Brain microvascular endothelial cell (primary cell): ENCODE measurements around the gene DDX52.

Experiments used
- DNase-seq: peaks from one replicate; pipeline ENCODE4 v3.0.0-alpha.2; 2020
- H3K27ac ChIP-seq: fragments of 250-450 bp; sonication (Bioruptor Pico); 2 replicates; pipeline ENCODE4 v1.5.1; 2020; ENCODE audit warnings: mild to moderate bottlenecking, moderate library complexity
- H3K27me3 ChIP-seq: fragments of 250-450 bp; sonication (Bioruptor Pico); replicated peaks from 2 replicates; pipeline ENCODE4 v1.5.1; 2020; ENCODE audit warnings: mild to moderate bottlenecking
- H3K36me3 ChIP-seq: fragments of 250-450 bp; sonication (Bioruptor Pico); replicated peaks from 2 replicates; pipeline ENCODE4 v1.5.1; 2020; ENCODE audit warnings: mild to moderate bottlenecking
- H3K4me3 ChIP-seq: 2 replicates; pipeline ENCODE4 v1.5.1; 2011; ENCODE audit warnings: low read depth, mild to moderate bottlenecking, control low read depth, low read length, moderate library complexity
- in situ Hi-C: cut with HindIII; loops from 2 replicates; pipeline ENCODE4 v1.10.0; 2017; ENCODE audit warnings: low sequenced_read_pairs, low pct_ligation_motif_present
- TF ChIP-seq, protein P1 (sequence below): IDR thresholded peaks from 2 replicates; pipeline ENCODE4 v1.5.1; 2011; ENCODE audit warnings: low read depth, mild to moderate bottlenecking, moderate library complexity, low read length, control low read depth, inconsistent platforms; ENCODE audit errors: missing control alignments

DDX52 gene

DNA sequence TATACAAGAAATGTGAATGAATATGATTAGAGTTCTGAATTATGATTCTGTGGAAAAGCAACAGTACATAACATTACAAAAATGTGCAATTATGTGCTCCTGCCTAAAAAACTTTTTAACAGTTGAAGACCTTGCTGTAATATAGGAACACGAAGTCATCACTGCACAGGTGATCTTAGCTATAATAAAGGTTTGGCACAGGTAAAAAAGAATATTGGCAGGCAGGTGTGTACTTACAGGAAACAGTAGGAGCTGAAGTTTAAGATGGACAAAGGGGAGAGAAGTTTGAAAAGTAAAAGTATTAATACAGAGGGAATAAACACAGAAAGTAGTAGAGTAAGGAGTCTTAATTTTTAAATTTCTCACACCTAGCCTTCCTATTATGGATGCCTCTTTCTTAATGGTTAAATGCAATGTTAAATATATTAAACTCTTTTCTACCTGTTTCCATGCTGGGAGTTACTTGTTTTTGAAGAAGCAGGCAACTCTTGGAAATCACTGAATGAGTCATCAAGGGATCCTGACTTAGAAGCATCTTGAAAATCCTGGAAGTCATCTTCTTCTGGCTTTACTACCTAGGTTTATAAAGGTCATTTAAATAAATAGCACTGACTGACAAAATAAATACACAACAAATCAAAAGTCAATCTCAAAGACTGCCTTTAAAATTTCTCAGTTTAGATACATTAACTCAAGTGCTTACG lies 74.7 kb downstream of the DDX52 start:
- Histone ChIP-seq H3K27ac (no peak overlapping the region), H3K27me3 (no peaks in the 10 kb centered on the region), H3K36me3 (peaks cover 21% of the 10 kb centered on the region), H3K4me3 (no peak overlapping the region)
- TF ChIP-seq, protein P1, sequence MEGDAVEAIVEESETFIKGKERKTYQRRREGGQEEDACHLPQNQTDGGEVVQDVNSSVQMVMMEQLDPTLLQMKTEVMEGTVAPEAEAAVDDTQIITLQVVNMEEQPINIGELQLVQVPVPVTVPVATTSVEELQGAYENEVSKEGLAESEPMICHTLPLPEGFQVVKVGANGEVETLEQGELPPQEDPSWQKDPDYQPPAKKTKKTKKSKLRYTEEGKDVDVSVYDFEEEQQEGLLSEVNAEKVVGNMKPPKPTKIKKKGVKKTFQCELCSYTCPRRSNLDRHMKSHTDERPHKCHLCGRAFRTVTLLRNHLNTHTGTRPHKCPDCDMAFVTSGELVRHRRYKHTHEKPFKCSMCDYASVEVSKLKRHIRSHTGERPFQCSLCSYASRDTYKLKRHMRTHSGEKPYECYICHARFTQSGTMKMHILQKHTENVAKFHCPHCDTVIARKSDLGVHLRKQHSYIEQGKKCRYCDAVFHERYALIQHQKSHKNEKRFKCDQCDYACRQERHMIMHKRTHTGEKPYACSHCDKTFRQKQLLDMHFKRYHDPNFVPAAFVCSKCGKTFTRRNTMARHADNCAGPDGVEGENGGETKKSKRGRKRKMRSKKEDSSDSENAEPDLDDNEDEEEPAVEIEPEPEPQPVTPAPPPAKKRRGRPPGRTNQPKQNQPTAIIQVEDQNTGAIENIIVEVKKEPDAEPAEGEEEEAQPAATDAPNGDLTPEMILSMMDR = no peak
- no peak for DNase-seq
- in situ Hi-C loops = no loop called here

DNA sequence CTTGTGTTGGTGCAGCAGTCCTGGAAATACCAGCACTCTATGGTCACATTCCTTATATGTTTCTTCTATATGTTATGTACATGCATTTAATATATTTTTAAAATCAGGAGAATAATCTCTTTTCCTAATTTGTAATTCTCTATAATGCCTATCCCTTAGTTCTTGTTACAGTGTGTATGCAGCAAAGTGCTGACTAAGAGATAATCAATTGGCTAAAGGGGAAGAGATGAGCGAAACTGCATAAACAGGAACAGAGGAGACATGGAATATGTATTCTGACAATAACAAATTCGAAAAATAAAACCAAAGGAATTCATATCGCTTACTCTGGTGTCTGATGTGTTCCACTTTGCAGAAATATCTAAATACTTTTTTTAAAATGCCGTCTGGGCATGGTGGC lies 75.7 kb downstream of the DDX52 start:
- H3K27me3 ChIP-seq = no peaks in the 10 kb centered on the region
- peaks cover 21% of the 10 kb centered on the region for H3K36me3 ChIP-seq
- no peak overlapping the region for H3K4me3 ChIP-seq
- no peak for DNase-seq
- in situ Hi-C loops = no loop called here
- no peak overlapping the region for H3K27ac ChIP-seq
- TF ChIP-seq, protein P1 = no peak

DNA sequence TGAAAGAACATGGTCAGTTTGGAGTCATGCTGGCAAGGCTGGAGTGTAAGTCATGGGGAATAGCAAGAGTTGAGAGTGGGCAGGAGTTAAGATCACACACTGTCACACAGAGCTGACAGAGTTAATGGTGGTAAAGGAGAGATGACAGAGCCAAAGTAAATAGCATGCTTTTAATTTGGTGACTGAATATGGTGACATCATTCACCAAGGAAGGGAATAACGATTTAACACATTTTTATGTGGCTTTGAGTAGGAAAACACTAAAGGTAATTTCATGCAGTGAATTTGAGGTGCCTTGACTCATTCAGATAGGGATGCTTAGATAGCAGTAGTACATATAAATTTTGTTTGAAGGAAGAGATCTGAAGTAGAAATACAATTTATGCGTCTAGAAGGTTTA lies 76.1 kb downstream of the DDX52 start:
- H3K27me3 ChIP-seq = no peaks in the 10 kb centered on the region
- H3K4me3 ChIP-seq = no peak overlapping the region
- TF ChIP-seq, protein P1 = no peak
- no peak for DNase-seq
- no peak overlapping the region for H3K27ac ChIP-seq
- H3K36me3 ChIP-seq = peaks cover 21% of the 10 kb centered on the region
- in situ Hi-C loops = no loop called here

DNA sequence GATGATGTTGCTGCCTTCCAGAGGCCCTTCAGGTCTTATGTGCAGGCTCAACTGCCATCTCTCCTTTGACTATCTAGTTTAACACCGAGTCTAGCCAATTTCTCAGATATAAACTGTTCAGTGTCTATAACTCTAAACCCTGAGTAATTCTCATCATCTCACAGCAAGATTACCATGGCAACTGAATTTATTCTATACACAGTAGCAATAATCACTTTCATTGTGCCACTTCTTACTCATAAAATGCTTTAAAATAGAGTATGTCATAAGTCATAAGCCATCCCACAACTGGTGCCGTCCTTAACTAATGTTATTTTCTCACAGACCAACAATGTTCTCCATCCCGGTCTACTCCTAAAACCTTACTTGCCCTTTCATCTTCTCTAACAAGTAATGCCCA lies 79.0 kb downstream of the DDX52 start:
- no peak for DNase-seq
- Histone ChIP-seq H3K27ac (no peak overlapping the region), H3K27me3 (no peaks in the 10 kb centered on the region), H3K36me3 (peaks cover 21% of the 10 kb centered on the region), H3K4me3 (no peak overlapping the region)
- TF ChIP-seq, protein P1 = no peak
- in situ Hi-C loops = no loop called here

DNA sequence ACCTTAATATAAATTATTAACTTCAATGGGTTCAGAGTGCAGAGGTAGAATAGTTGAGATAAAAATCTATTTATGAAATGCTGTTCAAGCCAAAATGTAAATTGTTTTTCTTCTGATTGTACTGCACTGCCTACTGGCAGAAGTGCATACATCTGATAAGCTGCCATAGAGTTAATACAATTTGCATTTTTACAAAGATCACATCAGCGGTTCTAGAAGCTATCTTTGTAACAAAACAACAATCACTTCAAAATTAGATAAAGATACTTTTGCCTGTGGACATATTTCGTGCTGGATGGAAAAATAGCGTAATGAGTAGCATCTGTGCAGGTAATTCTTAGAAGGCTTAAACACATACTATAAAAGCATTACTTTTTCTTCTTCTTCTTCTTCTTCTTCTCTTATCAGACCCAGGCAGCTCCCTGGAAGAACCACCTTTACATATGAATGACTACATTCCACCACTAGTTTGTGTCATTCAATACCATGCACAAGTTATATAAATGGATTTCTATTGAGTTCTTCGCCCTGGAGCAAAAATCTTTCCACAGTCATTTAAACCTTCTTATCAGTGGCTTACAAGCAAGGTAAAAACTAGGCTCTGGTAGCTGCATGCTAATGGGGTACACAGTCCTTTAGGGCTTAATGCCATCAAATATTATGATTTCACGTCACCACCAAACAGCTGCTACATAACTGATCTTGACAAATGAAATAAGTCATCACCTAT lies 81.1 kb downstream of the DDX52 start:
- no peak for DNase-seq
- TF ChIP-seq, protein P1 = no peak
- H3K27ac ChIP-seq = no peak overlapping the region
- H3K4me3 ChIP-seq = no peak overlapping the region
- no peaks in the 10 kb centered on the region for H3K27me3 ChIP-seq
- in situ Hi-C loops = no loop called here
- peaks cover 18% of the 10 kb centered on the region for H3K36me3 ChIP-seq
